H9 (cell line): ENCODE results near the gene HIF1A. TPM values are rescaled to one million over a fixed set of nuclear protein-coding genes. Genes with fewer than 3 reads are reported as not detected.

ENCODE experiments used
- DNase-seq: peaks from one replicate; pipeline ENCODE4 v3.0.0-alpha.2; 2017
- H2AFZ ChIP-seq: one replicate; pipeline ENCODE4 v1.6.1; 2013; ENCODE audit warnings: mild to moderate bottlenecking, low read length, control low read depth, moderate library complexity
- H2AK5ac ChIP-seq: 2 replicates; pipeline ENCODE4 v1.6.1; 2013; ENCODE audit warnings: low read length, control low read depth, mixed read lengths; ENCODE audit not compliant: insufficient read length
- H2BK120ac ChIP-seq: one replicate; pipeline ENCODE4 v1.6.1; 2013; ENCODE audit warnings: low read depth, mild to moderate bottlenecking, low read length, control low read depth, inconsistent platforms; ENCODE audit not compliant: poor library complexity, severe bottlenecking
- H2BK12ac ChIP-seq: 2 replicates; pipeline ENCODE4 v1.6.1; 2013; ENCODE audit warnings: low read length, control low read depth, mixed read lengths, low read depth; ENCODE audit not compliant: insufficient read length
- H2BK15ac ChIP-seq: 2 replicates; pipeline ENCODE4 v1.6.1; 2013; ENCODE audit warnings: low read depth, low read length, control low read depth
- H2BK20ac ChIP-seq: one replicate; pipeline ENCODE4 v1.6.1; 2013; ENCODE audit warnings: low read depth, mild to moderate bottlenecking, low read length, control low read depth, inconsistent platforms; ENCODE audit not compliant: poor library complexity, severe bottlenecking
- H2BK5ac ChIP-seq: 2 replicates; pipeline ENCODE4 v1.6.1; 2013; ENCODE audit warnings: low read length, control low read depth, mixed read lengths; ENCODE audit not compliant: insufficient read length
- H3K14ac ChIP-seq: 2 replicates; pipeline ENCODE4 v1.6.1; 2013; ENCODE audit warnings: low read length, control low read depth; ENCODE audit not compliant: insufficient read depth
- H3K18ac ChIP-seq: 2 replicates; pipeline ENCODE4 v1.6.1; 2013; ENCODE audit warnings: low read depth, mild to moderate bottlenecking, mixed read lengths, low read length, control low read depth; ENCODE audit not compliant: insufficient read length
- H3K23ac ChIP-seq: 2 replicates; pipeline ENCODE4 v1.6.1; 2013; ENCODE audit warnings: low read length, control low read depth, mixed read lengths, low read depth; ENCODE audit not compliant: insufficient read length
- H3K23me2 ChIP-seq: 2 replicates; pipeline ENCODE4 v1.6.1; 2013; ENCODE audit warnings: low read depth, mild to moderate bottlenecking, mixed read lengths, low read length, control low read depth; ENCODE audit not compliant: insufficient read length, poor library complexity, severe bottlenecking
- H3K27ac ChIP-seq: 2 replicates; pipeline ENCODE4 v1.5.1; 2013; ENCODE audit warnings: low read length, control low read depth, mixed read lengths, low read depth; ENCODE audit not compliant: insufficient read length
- H3K27me3 ChIP-seq: 2 replicates; pipeline ENCODE4 v1.6.1; 2013; ENCODE audit warnings: low read length, control low read depth, inconsistent platforms; ENCODE audit not compliant: insufficient read depth
- H3K4ac ChIP-seq: 2 replicates; pipeline ENCODE4 v1.6.1; 2013; ENCODE audit warnings: low read depth, mild to moderate bottlenecking, control low read depth, inconsistent platforms, low read length, moderate library complexity
- H3K4me1 ChIP-seq: 2 replicates; pipeline ENCODE4 v1.6.1; 2013; ENCODE audit warnings: low read length, control low read depth, inconsistent platforms; ENCODE audit not compliant: insufficient read depth
- H3K4me2 ChIP-seq: 2 replicates; pipeline ENCODE4 v1.6.1; 2013; ENCODE audit warnings: low read length, control low read depth, mixed read lengths; ENCODE audit not compliant: insufficient read length, insufficient read depth
- H3K56ac ChIP-seq: 2 replicates; pipeline ENCODE4 v1.6.1; 2013; ENCODE audit warnings: low read depth, mild to moderate bottlenecking, mixed read lengths, low read length, control low read depth; ENCODE audit not compliant: insufficient read length
- H3K79me1 ChIP-seq: 2 replicates; pipeline ENCODE4 v1.6.1; 2013; ENCODE audit warnings: low read depth, mild to moderate bottlenecking, moderate library complexity, low read length, control low read depth, inconsistent platforms; ENCODE audit not compliant: insufficient read depth, poor library complexity, severe bottlenecking
- H3K79me2 ChIP-seq: 2 replicates; pipeline ENCODE4 v1.6.1; 2013; ENCODE audit warnings: low read length, control low read depth, inconsistent platforms; ENCODE audit not compliant: insufficient read depth
- H3K9ac ChIP-seq: 2 replicates; pipeline ENCODE4 v1.6.1; 2013; ENCODE audit warnings: low read length, control low read depth, mixed read lengths; ENCODE audit not compliant: insufficient read length; ENCODE audit errors: extremely low read depth
- H3K9me3 ChIP-seq: one replicate; pipeline ENCODE4 v1.6.1; 2013; ENCODE audit warnings: low read depth, low read length, inconsistent platforms; ENCODE audit not compliant: control insufficient read depth
- H3T11ph ChIP-seq: one replicate; pipeline ENCODE4 v1.6.1; 2013; ENCODE audit warnings: mild to moderate bottlenecking, low read length, control low read depth, inconsistent platforms
- H4K20me1 ChIP-seq: one replicate; pipeline ENCODE4 v1.6.1; 2013; ENCODE audit not compliant: control insufficient read depth, insufficient read length, insufficient read depth
- H4K5ac ChIP-seq: 2 replicates; pipeline ENCODE4 v1.6.1; 2013; ENCODE audit warnings: low read depth, mild to moderate bottlenecking, mixed read lengths, low read length, control low read depth; ENCODE audit not compliant: insufficient read length
- H4K8ac ChIP-seq: replicated peaks from 2 replicates; pipeline ENCODE4 v1.6.1; 2013; ENCODE audit warnings: low read length, control low read depth, mixed read lengths, low read depth; ENCODE audit not compliant: insufficient read length
- H4K91ac ChIP-seq: 2 replicates; pipeline ENCODE4 v1.6.1; 2013; ENCODE audit warnings: low read depth, mild to moderate bottlenecking, moderate library complexity, mixed read lengths, low read length, control low read depth; ENCODE audit not compliant: insufficient read length
- H3K27ac Mint-ChIP-seq, 3 experiments: 2 replicates in 2 of 3; 3 replicates in 1 of 3; pipeline ENCODE4 v1.8.0; 2020 to 2021; ENCODE audit warnings: mixed read lengths in 3 of 3, mild to moderate bottlenecking in 1 of 3, moderate library complexity in 1 of 3
- H3K27me3 Mint-ChIP-seq: 2 replicates; pipeline ENCODE4 v1.8.0; 2021; ENCODE audit warnings: low read depth, mild to moderate bottlenecking, moderate library complexity, mixed read lengths
- H3K36me3 Mint-ChIP-seq, 3 experiments: 2 replicates in 2 of 3; 3 replicates in 1 of 3; pipeline ENCODE4 v1.8.0; 2020 to 2021; ENCODE audit warnings: low read depth in 3 of 3, mixed read lengths in 3 of 3; ENCODE audit not compliant: insufficient read depth in 1 of 3
- H3K4me1 Mint-ChIP-seq, 2 experiments: 2 replicates each; pipeline ENCODE4 v1.8.0; 2020; ENCODE audit warnings: mixed read lengths in 2 of 2
- H3K4me3 Mint-ChIP-seq, 2 experiments: 2 replicates in 1 of 2; 3 replicates in 1 of 2; pipeline ENCODE4 v1.8.0; 2020 to 2021; ENCODE audit warnings: mild to moderate bottlenecking in 2 of 2, mixed read lengths in 2 of 2, moderate library complexity in 1 of 2
- H3K9me3 Mint-ChIP-seq, 2 experiments: 2 replicates in 1 of 2; 3 replicates in 1 of 2; pipeline ENCODE4 v1.8.0; 2020; ENCODE audit warnings: mild to moderate bottlenecking in 2 of 2, mixed read lengths in 2 of 2, moderate library complexity in 1 of 2
- CTCF ChIP-seq: fragments of 200-600 bp; sonication (generic); conservative IDR thresholded peaks from 3 replicates; pipeline ENCODE4 v1.8.0; 2021; ENCODE audit warnings: antibody characterized with exemption, mild to moderate bottlenecking
- total RNA-seq: library from RNA; stranded (reverse); gene quantifications from 2 replicates; pipeline ENCODE4 v1.2.1, GENCODE V29; 2021

Gene HIF1A
- total RNA-seq, 1 experiment from 2014 or later, result 154 TPM

- Histone ChIP-seq H3K23me2 (no peaks in the 10 kb centered on the region), H4K91ac (no peak overlapping the region), H2BK20ac (no peak overlapping the region), H4K5ac (no peak overlapping the region), H3K9ac (no peak overlapping the region), H3K56ac (no peak overlapping the region), H2AFZ (no peak overlapping the region), H3K79me1 (no peaks in the 10 kb centered on the region), H3K4me2 (no peak overlapping the region), H3T11ph (no peak overlapping the region), H2BK120ac (no peak overlapping the region), H3K14ac (no peak overlapping the region), H3K79me2 (no peaks in the 10 kb centered on the region), H3K4ac (no peak overlapping the region), H3K18ac (no peak overlapping the region), H4K20me1 (no peaks in the 10 kb centered on the region), H3K27ac (no peak overlapping the region), H3K27me3 (no peaks in the 10 kb centered on the region), H2AK5ac (no peak overlapping the region), H2BK12ac (peak overlapping the region; percentile 43), H4K8ac (no peak overlapping the region), H3K4me1 (peaks cover 7% of the 10 kb centered on the region; the same call in 1 of the 2 replicates), H3K9me3 (no peaks in the 10 kb centered on the region), H2BK15ac (no peak overlapping the region), H3K23ac (no peak overlapping the region), H2BK5ac (no peak overlapping the region)
- Mint-ChIP-seq H3K4me1 (peaks cover 6 to 27% of the 10 kb centered on the region in 2 experiments; a peak in 3 of 4 replicates), H3K36me3 (peaks cover 2 to 34% (median 26%) of the 10 kb centered on the region in 3 experiments; a peak in 6 of 7 replicates), H3K27me3 (no peaks in the 10 kb centered on the region; the same call in 1 of the 2 replicates), H3K4me3 (no peak overlapping the region), H3K9me3 (peaks cover 2 to 17% of the 10 kb centered on the region in 2 experiments; a peak in 3 of 5 replicates), H3K27ac (peak overlapping the region in 1 of 3 experiments; percentile 22; a peak in 1 of 7 replicates)
- no peak for DNase-seq
- peak; percentile 24; the same call in 2 of the 3 replicates for TF ChIP-seq CTCF
Observed at GRCh38 chr14:61753631-61754030, 58.3 kb downstream of the HIF1A start.
